GM19463 (cell line): ENCODE measurements around the gene ZNF709.
"Not testable (repeated sequence)": the region's sequence is repeated elsewhere in the genome, so short reads cannot be mapped to it uniquely, and the experiment has no call there.

Experiments
- ATAC-seq: cut with Tn5 transposase; IDR thresholded peaks from one replicate; pipeline ENCODE4 v1.9.1; 2021; ENCODE audit warnings: mild to moderate bottlenecking, moderate library complexity; ENCODE audit not compliant: unreplicated experiment

The ZNF709 gene

GRCh38 chr19:12453495-12453894 is 31.1 kb downstream of the ZNF709 start:
- ATAC-seq = no peak

- no peak for ATAC-seq
Observed at GRCh38 chr19:12450844-12451243, 33.8 kb downstream of the ZNF709 start.

- ATAC-seq = no peak
Observed at GRCh38 chr19:12448808-12449207, 35.8 kb downstream of the ZNF709 start.

GRCh38 chr19:12440541-12441316 is 43.9 kb downstream of the ZNF709 start, which contains the start of gene ZNF443:
ZNF443 (minus strand) TSS chr19:12441021; CDS start chr19:12440914, 107 bp downstream.
- peak; percentile 96 for ATAC-seq

- ATAC-seq = peak; percentile 27
Observed at GRCh38 chr19:12439686-12440540, 44.7 kb downstream of the ZNF709 start.

GRCh38 chr19:12430726-12431299 is 53.8 kb downstream of the ZNF709 start:
- ATAC-seq = not testable (repeated sequence)

- no peak for ATAC-seq
Observed at GRCh38 chr19:12425888-12426274, 58.7 kb downstream of the ZNF709 start.

GRCh38 chr19:12425236-12425887 is 59.3 kb downstream of the ZNF709 start:
- ATAC-seq = no peak

- ATAC-seq = not testable (repeated sequence)
Observed at GRCh38 chr19:12417273-12417672, 67.3 kb downstream of the ZNF709 start.

GRCh38 chr19:12411893-12412292 is 72.7 kb downstream of the ZNF709 start:
- no peak for ATAC-seq
